GM21576 (cell line): ENCODE measurements around the gene MYRIP.

ENCODE experiments used
- ATAC-seq: cut with Tn5 transposase; IDR thresholded peaks from one replicate; pipeline ENCODE4 v1.9.1; 2021; ENCODE audit warnings: mild to moderate bottlenecking, moderate library complexity; ENCODE audit not compliant: unreplicated experiment

MYRIP gene

GRCh38 chr3:39900462-39901002, 91.1 kb downstream of the MYRIP start:
- no peak for ATAC-seq

- no peak for ATAC-seq
Measured at GRCh38 chr3:39903253-39903652, 93.8 kb downstream of the MYRIP start.

GRCh38 chr3:39905788-39906187, 96.4 kb downstream of the MYRIP start:
- ATAC-seq, result no peak

- no peak for ATAC-seq
Measured at GRCh38 chr3:39907981-39908380, 98.6 kb downstream of the MYRIP start.

GRCh38 chr3:39910135-39910534, 100.7 kb downstream of the MYRIP start:
- no peak for ATAC-seq

- no peak for ATAC-seq
Measured at GRCh38 chr3:39910826-39911464, 101.5 kb downstream of the MYRIP start.

GRCh38 chr3:39911465-39912309, 102.3 kb downstream of the MYRIP start:
- ATAC-seq, result no peak

GRCh38 chr3:39915027-39915426, 105.6 kb downstream of the MYRIP start:
- no peak for ATAC-seq

- peak; percentile 53 for ATAC-seq
Measured at GRCh38 chr3:39917065-39917773, 107.8 kb downstream of the MYRIP start.

GRCh38 chr3:39919281-39919680, 109.9 kb downstream of the MYRIP start:
- ATAC-seq, result no peak

- no peak for ATAC-seq
Measured at GRCh38 chr3:39920271-39920670, 110.9 kb downstream of the MYRIP start.

GRCh38 chr3:39927479-39927878, 118.1 kb downstream of the MYRIP start:
- ATAC-seq, result no peak

- no peak for ATAC-seq
Measured at GRCh38 chr3:39933986-39934693, 124.7 kb downstream of the MYRIP start.

GRCh38 chr3:39934696-39935095, 125.3 kb downstream of the MYRIP start:
- no peak for ATAC-seq

- ATAC-seq, result no peak
Measured at GRCh38 chr3:39935261-39935660, 125.9 kb downstream of the MYRIP start.

- no peak for ATAC-seq
Measured at GRCh38 chr3:39936848-39937247, 127.4 kb downstream of the MYRIP start.

- ATAC-seq, result no peak
Measured at GRCh38 chr3:39937315-39937714, 127.9 kb downstream of the MYRIP start.

- ATAC-seq, result no peak
Measured at GRCh38 chr3:39937874-39938273, 128.5 kb downstream of the MYRIP start.

GRCh38 chr3:39941931-39942330, 132.5 kb downstream of the MYRIP start:
- no peak for ATAC-seq

- ATAC-seq, result no peak
Measured at GRCh38 chr3:39960515-39961191, 151.2 kb downstream of the MYRIP start.
